H9 (cell line): Measurements from ENCODE around the gene AP1AR. TPM values are rescaled to one million over a fixed set of nuclear protein-coding genes. Genes with fewer than 3 reads are reported as not detected.
"Not testable (repeated sequence)": the region's sequence is repeated elsewhere in the genome, so short reads cannot be mapped to it uniquely, and the experiment has no call there.

Experiments
- DNase-seq: peaks from one replicate; pipeline ENCODE4 v3.0.0-alpha.2; 2017
- H2AFZ ChIP-seq: one replicate; pipeline ENCODE4 v1.6.1; 2013; ENCODE audit warnings: mild to moderate bottlenecking, low read length, control low read depth, moderate library complexity
- H2AK5ac ChIP-seq: 2 replicates; pipeline ENCODE4 v1.6.1; 2013; ENCODE audit warnings: low read length, control low read depth, mixed read lengths; ENCODE audit not compliant: insufficient read length
- H2BK120ac ChIP-seq: one replicate; pipeline ENCODE4 v1.6.1; 2013; ENCODE audit warnings: low read depth, mild to moderate bottlenecking, low read length, control low read depth, inconsistent platforms; ENCODE audit not compliant: poor library complexity, severe bottlenecking
- H2BK12ac ChIP-seq: 2 replicates; pipeline ENCODE4 v1.6.1; 2013; ENCODE audit warnings: low read length, control low read depth, mixed read lengths, low read depth; ENCODE audit not compliant: insufficient read length
- H2BK15ac ChIP-seq: 2 replicates; pipeline ENCODE4 v1.6.1; 2013; ENCODE audit warnings: low read depth, low read length, control low read depth
- H2BK20ac ChIP-seq: one replicate; pipeline ENCODE4 v1.6.1; 2013; ENCODE audit warnings: low read depth, mild to moderate bottlenecking, low read length, control low read depth, inconsistent platforms; ENCODE audit not compliant: poor library complexity, severe bottlenecking
- H2BK5ac ChIP-seq: 2 replicates; pipeline ENCODE4 v1.6.1; 2013; ENCODE audit warnings: low read length, control low read depth, mixed read lengths; ENCODE audit not compliant: insufficient read length
- H3K14ac ChIP-seq: 2 replicates; pipeline ENCODE4 v1.6.1; 2013; ENCODE audit warnings: low read length, control low read depth; ENCODE audit not compliant: insufficient read depth
- H3K18ac ChIP-seq: 2 replicates; pipeline ENCODE4 v1.6.1; 2013; ENCODE audit warnings: low read depth, mild to moderate bottlenecking, mixed read lengths, low read length, control low read depth; ENCODE audit not compliant: insufficient read length
- H3K23ac ChIP-seq: 2 replicates; pipeline ENCODE4 v1.6.1; 2013; ENCODE audit warnings: low read length, control low read depth, mixed read lengths, low read depth; ENCODE audit not compliant: insufficient read length
- H3K23me2 ChIP-seq: 2 replicates; pipeline ENCODE4 v1.6.1; 2013; ENCODE audit warnings: low read depth, mild to moderate bottlenecking, mixed read lengths, low read length, control low read depth; ENCODE audit not compliant: insufficient read length, poor library complexity, severe bottlenecking
- H3K27ac ChIP-seq: 2 replicates; pipeline ENCODE4 v1.5.1; 2013; ENCODE audit warnings: low read length, control low read depth, mixed read lengths, low read depth; ENCODE audit not compliant: insufficient read length
- H3K27me3 ChIP-seq: 2 replicates; pipeline ENCODE4 v1.6.1; 2013; ENCODE audit warnings: low read length, control low read depth, inconsistent platforms; ENCODE audit not compliant: insufficient read depth
- H3K4ac ChIP-seq: 2 replicates; pipeline ENCODE4 v1.6.1; 2013; ENCODE audit warnings: low read depth, mild to moderate bottlenecking, control low read depth, inconsistent platforms, low read length, moderate library complexity
- H3K4me1 ChIP-seq: 2 replicates; pipeline ENCODE4 v1.6.1; 2013; ENCODE audit warnings: low read length, control low read depth, inconsistent platforms; ENCODE audit not compliant: insufficient read depth
- H3K4me2 ChIP-seq: 2 replicates; pipeline ENCODE4 v1.6.1; 2013; ENCODE audit warnings: low read length, control low read depth, mixed read lengths; ENCODE audit not compliant: insufficient read length, insufficient read depth
- H3K56ac ChIP-seq: 2 replicates; pipeline ENCODE4 v1.6.1; 2013; ENCODE audit warnings: low read depth, mild to moderate bottlenecking, mixed read lengths, low read length, control low read depth; ENCODE audit not compliant: insufficient read length
- H3K79me1 ChIP-seq: 2 replicates; pipeline ENCODE4 v1.6.1; 2013; ENCODE audit warnings: low read depth, mild to moderate bottlenecking, moderate library complexity, low read length, control low read depth, inconsistent platforms; ENCODE audit not compliant: insufficient read depth, poor library complexity, severe bottlenecking
- H3K79me2 ChIP-seq: 2 replicates; pipeline ENCODE4 v1.6.1; 2013; ENCODE audit warnings: low read length, control low read depth, inconsistent platforms; ENCODE audit not compliant: insufficient read depth
- H3K9ac ChIP-seq: 2 replicates; pipeline ENCODE4 v1.6.1; 2013; ENCODE audit warnings: low read length, control low read depth, mixed read lengths; ENCODE audit not compliant: insufficient read length; ENCODE audit errors: extremely low read depth
- H3K9me3 ChIP-seq: one replicate; pipeline ENCODE4 v1.6.1; 2013; ENCODE audit warnings: low read depth, low read length, inconsistent platforms; ENCODE audit not compliant: control insufficient read depth
- H3T11ph ChIP-seq: one replicate; pipeline ENCODE4 v1.6.1; 2013; ENCODE audit warnings: mild to moderate bottlenecking, low read length, control low read depth, inconsistent platforms
- H4K20me1 ChIP-seq: one replicate; pipeline ENCODE4 v1.6.1; 2013; ENCODE audit not compliant: control insufficient read depth, insufficient read length, insufficient read depth
- H4K5ac ChIP-seq: 2 replicates; pipeline ENCODE4 v1.6.1; 2013; ENCODE audit warnings: low read depth, mild to moderate bottlenecking, mixed read lengths, low read length, control low read depth; ENCODE audit not compliant: insufficient read length
- H4K8ac ChIP-seq: replicated peaks from 2 replicates; pipeline ENCODE4 v1.6.1; 2013; ENCODE audit warnings: low read length, control low read depth, mixed read lengths, low read depth; ENCODE audit not compliant: insufficient read length
- H4K91ac ChIP-seq: 2 replicates; pipeline ENCODE4 v1.6.1; 2013; ENCODE audit warnings: low read depth, mild to moderate bottlenecking, moderate library complexity, mixed read lengths, low read length, control low read depth; ENCODE audit not compliant: insufficient read length
- H3K27ac Mint-ChIP-seq, 3 experiments: 2 replicates in 2 of 3; 3 replicates in 1 of 3; pipeline ENCODE4 v1.8.0; 2020 to 2021; ENCODE audit warnings: mixed read lengths in 3 of 3, mild to moderate bottlenecking in 1 of 3, moderate library complexity in 1 of 3
- H3K27me3 Mint-ChIP-seq: 2 replicates; pipeline ENCODE4 v1.8.0; 2021; ENCODE audit warnings: low read depth, mild to moderate bottlenecking, moderate library complexity, mixed read lengths
- H3K36me3 Mint-ChIP-seq, 3 experiments: 2 replicates in 2 of 3; 3 replicates in 1 of 3; pipeline ENCODE4 v1.8.0; 2020 to 2021; ENCODE audit warnings: low read depth in 3 of 3, mixed read lengths in 3 of 3; ENCODE audit not compliant: insufficient read depth in 1 of 3
- H3K4me1 Mint-ChIP-seq, 2 experiments: 2 replicates each; pipeline ENCODE4 v1.8.0; 2020; ENCODE audit warnings: mixed read lengths in 2 of 2
- H3K4me3 Mint-ChIP-seq, 2 experiments: 2 replicates in 1 of 2; 3 replicates in 1 of 2; pipeline ENCODE4 v1.8.0; 2020 to 2021; ENCODE audit warnings: mild to moderate bottlenecking in 2 of 2, mixed read lengths in 2 of 2, moderate library complexity in 1 of 2
- H3K9me3 Mint-ChIP-seq, 2 experiments: 2 replicates in 1 of 2; 3 replicates in 1 of 2; pipeline ENCODE4 v1.8.0; 2020; ENCODE audit warnings: mild to moderate bottlenecking in 2 of 2, mixed read lengths in 2 of 2, moderate library complexity in 1 of 2
- CTCF ChIP-seq: fragments of 200-600 bp; sonication (generic); conservative IDR thresholded peaks from 3 replicates; pipeline ENCODE4 v1.8.0; 2021; ENCODE audit warnings: antibody characterized with exemption, mild to moderate bottlenecking
- WGBS: extraction: QIAGEN DNeasy Blood & Tissue Kit; methylation state at CpG from one replicate; pipeline ENCODE4 v1.1.7; 2013; ENCODE audit warnings: missing lambda C conversion rate, low lambda C conversion rate, mixed read lengths; ENCODE audit not compliant: insufficient read length; ENCODE audit errors: extremely low coverage; 5-methylcytosine and 5-hydroxymethylcytosine counted together
- total RNA-seq: library from RNA; stranded (reverse); gene quantifications from 2 replicates; pipeline ENCODE4 v1.2.1, GENCODE V29; 2021

AP1AR gene
- total RNA-seq, 1 experiment from 2014 or later = 24.2 TPM

- Mint-ChIP-seq H3K4me1 (no peaks in the 10 kb centered on the region), H3K27ac (no peak overlapping the region), H3K9me3 (peaks cover 0 to 5% of the 10 kb centered on the region in 2 experiments; a peak in 2 of 5 replicates), H3K4me3 (no peak overlapping the region), H3K27me3 (peaks cover 9% of the 10 kb centered on the region), H3K36me3 (no peaks in the 10 kb centered on the region)
- Histone ChIP-seq H4K8ac (no peak overlapping the region), H2BK12ac (no peak overlapping the region), H2BK20ac (no peak overlapping the region), H3K79me2 (no peaks in the 10 kb centered on the region), H3K23me2 (no peaks in the 10 kb centered on the region), H3K56ac (no peak overlapping the region), H3K4ac (no peak overlapping the region), H3K18ac (no peak overlapping the region), H3K79me1 (no peaks in the 10 kb centered on the region), H3K23ac (no peak overlapping the region), H4K5ac (no peak overlapping the region), H2BK120ac (no peak overlapping the region), H3K14ac (no peak overlapping the region), H2BK5ac (no peak overlapping the region), H4K20me1 (no peaks in the 10 kb centered on the region), H2AK5ac (no peak overlapping the region), H3K4me2 (no peak overlapping the region), H3K9me3 (no peaks in the 10 kb centered on the region), H3K4me1 (peaks cover 2% of the 10 kb centered on the region), H2BK15ac (no peak overlapping the region), H3K27me3 (no peaks in the 10 kb centered on the region), H4K91ac (no peak overlapping the region), H3K9ac (no peak overlapping the region), H3K27ac (no peak overlapping the region), H3T11ph (no peak overlapping the region), H2AFZ (peak overlapping the region; percentile 58)
- no CpG with 5 or more reads among the region's 5 CpGs for WGBS
- TF ChIP-seq CTCF = no peak
- DNase-seq = no peak
Measured at GRCh38 chr4:112302320-112303274, 71.0 kb downstream of the AP1AR start.

- H2AFZ ChIP-seq, H3K4me3 Mint-ChIP-seq, H3K4me1 ChIP-seq, H3K79me1 ChIP-seq, H4K91ac ChIP-seq, H3K36me3 Mint-ChIP-seq, H3K18ac ChIP-seq, H3T11ph ChIP-seq, H2AK5ac ChIP-seq, H3K4ac ChIP-seq, H4K20me1 ChIP-seq, H3K4me2 ChIP-seq, H3K79me2 ChIP-seq, H2BK12ac ChIP-seq, H2BK20ac ChIP-seq, H4K5ac ChIP-seq, H3K9me3 Mint-ChIP-seq, DNase-seq, H3K23ac ChIP-seq, H3K56ac ChIP-seq, H3K27ac Mint-ChIP-seq, H2BK5ac ChIP-seq, H3K27ac ChIP-seq, H2BK120ac ChIP-seq, H3K23me2 ChIP-seq, H3K9me3 ChIP-seq, H4K8ac ChIP-seq, H3K27me3 ChIP-seq, H2BK15ac ChIP-seq, H3K14ac ChIP-seq, H3K9ac ChIP-seq: not testable (repeated sequence)
- peaks cover 15 to 18% of the 10 kb centered on the region in 2 experiments for H3K4me1 Mint-ChIP-seq
- WGBS = no CpG with 5 or more reads among the region's 3 CpGs
- peaks cover 17% of the 10 kb centered on the region for H3K27me3 Mint-ChIP-seq
Measured at GRCh38 chr4:112305477-112305876, 73.9 kb downstream of the AP1AR start.
